ENCODE measurements around the gene SCGB2B2.
A peak's percentile ranks its signal among the peaks of the same experiment; 100 is the strongest.
"Not testable (repeated sequence)": the region's sequence is repeated elsewhere in the genome, so short reads cannot be mapped to it uniquely, and the experiment has no call there.

The SCGB2B2 gene

DNA sequence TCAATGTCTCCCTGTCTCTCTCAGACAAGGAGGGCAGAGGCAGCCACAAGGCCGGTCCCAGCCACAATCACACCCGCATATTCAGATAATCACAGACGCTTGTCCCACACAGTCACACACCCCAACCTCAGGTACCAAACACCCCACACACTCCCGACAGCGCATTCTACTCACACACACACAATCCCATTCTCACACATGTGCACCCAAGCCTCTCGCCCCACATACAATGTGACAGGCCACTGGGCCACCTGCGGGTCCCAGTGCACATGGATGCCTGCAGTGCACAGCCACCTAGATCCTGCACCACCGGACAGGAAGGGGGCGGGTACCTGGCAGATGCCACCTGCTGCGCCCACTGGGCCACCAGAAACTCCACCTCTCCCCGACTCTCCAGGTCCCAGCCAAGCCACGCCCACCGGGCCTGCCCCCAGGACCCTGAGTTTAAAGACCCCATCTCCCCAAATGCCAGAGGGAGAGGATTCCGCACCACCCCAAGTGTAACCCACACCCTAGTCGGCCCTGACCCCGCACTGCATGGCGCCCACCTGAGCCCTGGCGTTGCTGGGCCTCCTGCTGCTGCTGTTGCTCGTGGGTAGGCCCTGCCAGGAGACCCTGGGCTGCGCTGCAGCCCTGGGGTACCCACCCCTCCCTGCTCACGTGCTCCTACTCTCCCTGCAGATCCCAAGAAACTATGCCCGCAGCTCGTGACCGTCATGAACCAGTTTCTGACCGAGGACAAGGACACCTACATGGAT lies 10.6 kb downstream of the SCGB2B2 start:
- H3K4me3 ChIP-seq (replicated peaks; ENCODE audit: low read depth, low read length): no peak overlapping the region
- TF ChIP-seq, protein P1, sequence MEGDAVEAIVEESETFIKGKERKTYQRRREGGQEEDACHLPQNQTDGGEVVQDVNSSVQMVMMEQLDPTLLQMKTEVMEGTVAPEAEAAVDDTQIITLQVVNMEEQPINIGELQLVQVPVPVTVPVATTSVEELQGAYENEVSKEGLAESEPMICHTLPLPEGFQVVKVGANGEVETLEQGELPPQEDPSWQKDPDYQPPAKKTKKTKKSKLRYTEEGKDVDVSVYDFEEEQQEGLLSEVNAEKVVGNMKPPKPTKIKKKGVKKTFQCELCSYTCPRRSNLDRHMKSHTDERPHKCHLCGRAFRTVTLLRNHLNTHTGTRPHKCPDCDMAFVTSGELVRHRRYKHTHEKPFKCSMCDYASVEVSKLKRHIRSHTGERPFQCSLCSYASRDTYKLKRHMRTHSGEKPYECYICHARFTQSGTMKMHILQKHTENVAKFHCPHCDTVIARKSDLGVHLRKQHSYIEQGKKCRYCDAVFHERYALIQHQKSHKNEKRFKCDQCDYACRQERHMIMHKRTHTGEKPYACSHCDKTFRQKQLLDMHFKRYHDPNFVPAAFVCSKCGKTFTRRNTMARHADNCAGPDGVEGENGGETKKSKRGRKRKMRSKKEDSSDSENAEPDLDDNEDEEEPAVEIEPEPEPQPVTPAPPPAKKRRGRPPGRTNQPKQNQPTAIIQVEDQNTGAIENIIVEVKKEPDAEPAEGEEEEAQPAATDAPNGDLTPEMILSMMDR (IDR thresholded peaks at IDR 0.05; ENCODE audit: low read depth, low read length, missing control alignments): no peak
- DNase-seq (ENCODE audit: extremely low read depth, low read depth): no peak

DNA sequence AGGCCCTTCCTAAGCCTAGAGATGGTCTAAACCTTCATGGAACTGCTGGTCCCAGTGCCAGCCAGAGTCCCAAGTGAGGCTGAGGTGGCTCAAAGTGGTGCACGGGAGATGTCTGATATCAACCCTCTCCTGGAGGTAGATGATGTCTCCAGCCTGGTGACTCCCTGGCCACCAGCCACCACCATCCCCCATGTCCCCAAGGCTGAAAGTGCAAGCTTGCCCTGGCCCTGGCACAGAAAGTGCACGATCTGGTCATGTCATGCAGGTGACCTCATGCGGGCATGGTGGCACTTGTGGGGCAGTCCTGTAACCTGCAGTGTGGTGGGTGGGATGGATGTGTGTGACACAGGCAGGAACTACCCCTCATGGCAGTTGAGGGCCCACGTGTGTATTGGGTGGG lies 11.7 kb downstream of the SCGB2B2 start:
- DNase-seq (ENCODE audit: extremely low read depth, low read depth); H3K4me3 ChIP-seq (replicated peaks; ENCODE audit: low read depth, low read length): not testable (repeated sequence)

DNA sequence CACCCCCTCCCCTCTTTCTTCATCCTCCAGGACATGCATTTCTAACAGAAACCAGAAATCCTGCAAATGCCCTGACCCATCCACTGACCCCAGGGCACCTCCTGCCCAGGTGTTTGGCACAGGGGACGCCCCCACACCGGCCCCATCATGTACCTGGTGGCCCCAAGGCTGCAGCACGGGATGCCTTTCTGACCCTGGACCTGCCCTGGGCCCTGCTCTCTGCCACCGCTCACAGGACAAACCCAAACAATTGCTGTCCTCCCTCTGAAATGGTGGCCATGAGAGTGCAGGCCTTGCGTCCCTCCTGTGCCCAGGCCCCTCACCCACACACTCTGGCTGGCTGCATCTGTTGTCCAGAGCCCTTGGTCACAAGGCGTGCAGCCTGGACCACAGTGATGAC lies 12.1 kb downstream of the SCGB2B2 start:
- TF ChIP-seq, protein P1 (IDR thresholded peaks at IDR 0.05; ENCODE audit: low read depth, low read length, missing control alignments): no peak
- no peak overlapping the region for H3K4me3 ChIP-seq (replicated peaks; ENCODE audit: low read depth, low read length)
- no peak for DNase-seq (ENCODE audit: extremely low read depth, low read depth)

DNA sequence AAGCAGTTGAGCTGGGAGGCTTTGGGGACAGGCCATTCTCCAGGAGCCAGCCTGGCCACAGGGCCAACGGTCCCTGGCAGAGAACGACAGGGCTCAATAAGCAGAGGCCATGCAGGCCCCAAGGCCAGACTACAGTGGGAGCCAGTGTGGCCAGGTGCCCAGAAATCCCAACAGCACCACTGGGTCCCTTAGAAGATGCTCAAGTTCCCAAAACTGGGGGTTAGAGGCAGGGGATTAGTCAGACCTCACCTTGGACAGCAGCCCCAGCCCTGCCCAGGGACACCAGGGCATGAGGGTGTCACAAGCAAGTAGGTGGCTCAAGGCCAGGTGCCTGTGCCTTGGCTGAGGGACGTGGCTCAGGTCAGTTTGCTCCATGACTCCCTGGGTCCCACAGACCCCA lies 12.8 kb downstream of the SCGB2B2 start:
- TF ChIP-seq, protein P1 (IDR thresholded peaks at IDR 0.05; ENCODE audit: low read depth, low read length, missing control alignments): no peak
- H3K4me3 ChIP-seq (replicated peaks; ENCODE audit: low read depth, low read length): no peak overlapping the region
- no peak for DNase-seq (ENCODE audit: extremely low read depth, low read depth)

DNA sequence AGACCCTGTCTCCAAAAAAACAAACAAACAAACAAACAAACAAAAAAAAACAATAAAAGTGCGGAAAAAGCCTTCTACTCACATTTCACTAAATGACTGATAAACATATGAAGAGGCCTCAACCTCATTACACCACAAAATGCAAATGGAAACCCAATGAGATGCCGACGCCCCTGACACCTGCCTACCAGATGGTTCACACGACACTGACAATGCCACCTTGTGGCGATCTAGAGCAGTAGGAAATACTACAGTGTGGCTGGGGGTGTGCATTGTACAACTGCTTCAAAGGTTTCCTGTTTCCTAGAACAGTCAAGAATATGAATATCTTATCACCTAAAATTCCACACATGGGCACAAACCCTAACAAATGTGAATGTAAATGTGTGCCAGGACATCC lies 14.0 kb downstream of the SCGB2B2 start:
- DNase-seq (ENCODE audit: extremely low read depth, low read depth): peak; percentile 48
- TF ChIP-seq, protein P1 (IDR thresholded peaks at IDR 0.05; ENCODE audit: low read depth, low read length, missing control alignments): peak; percentile 44

DNA sequence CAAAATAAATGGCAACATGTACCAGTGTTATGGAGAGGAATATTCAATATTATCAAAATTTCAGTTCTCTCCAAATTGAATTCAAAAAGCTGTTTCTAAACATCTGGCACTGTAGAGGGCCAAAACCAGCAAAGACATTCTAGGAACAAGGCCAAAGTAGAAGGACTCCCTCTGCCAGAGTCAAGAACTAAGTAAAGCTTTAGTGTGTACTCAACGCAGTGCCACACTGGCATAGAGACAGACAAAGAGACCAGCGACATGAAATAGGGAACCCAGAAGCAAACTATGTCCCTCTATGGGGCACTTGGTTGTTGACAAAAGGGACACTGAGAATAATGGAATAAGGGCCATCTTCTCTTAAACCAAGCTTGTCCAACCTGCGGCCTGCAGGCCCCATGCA lies 15.6 kb downstream of the SCGB2B2 start:
- no peak overlapping the region for H3K4me3 ChIP-seq (replicated peaks; ENCODE audit: low read depth, low read length)
- no peak for DNase-seq (ENCODE audit: extremely low read depth, low read depth)
- TF ChIP-seq, protein P1 (IDR thresholded peaks at IDR 0.05; ENCODE audit: low read depth, low read length, missing control alignments): no peak

More for the DNA sequence above, 14.0 kb downstream of the SCGB2B2 start:
- no peak overlapping the region for H3K4me3 ChIP-seq (replicated peaks; ENCODE audit: low read depth, low read length)

DNA sequence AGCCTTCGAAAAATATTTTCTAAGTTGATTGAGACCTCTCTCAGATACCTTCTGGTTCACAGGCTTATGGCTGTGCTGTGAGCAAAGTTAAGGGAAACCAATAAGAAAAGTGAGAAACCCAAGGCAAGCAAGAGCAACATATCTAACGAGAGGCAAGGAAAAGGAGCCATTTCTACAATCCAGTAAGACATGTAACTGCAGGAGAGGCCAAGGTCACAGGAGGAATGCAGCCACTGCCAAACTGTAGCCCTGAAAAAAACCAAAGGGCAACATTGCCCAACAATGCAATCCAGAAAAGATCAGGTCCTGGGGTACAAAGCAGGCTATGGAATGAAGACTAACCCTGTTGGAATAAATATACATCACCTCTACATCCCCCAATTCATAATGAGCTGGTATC lies 21.3 kb downstream of the SCGB2B2 start:
- TF ChIP-seq, protein P1 (IDR thresholded peaks at IDR 0.05; ENCODE audit: low read depth, low read length, missing control alignments): no peak
- no peak for DNase-seq (ENCODE audit: extremely low read depth, low read depth)

More for the DNA sequence above, 21.3 kb downstream of the SCGB2B2 start:
- H3K4me3 ChIP-seq (replicated peaks; ENCODE audit: low read depth, low read length): no peak overlapping the region

Measured in HFF-Myc (cell line).